Measurements from ENCODE around the gene PTPRG. TPM values are rescaled to one million over a fixed set of nuclear protein-coding genes. Genes with fewer than 3 reads are reported as not detected.

Gene PTPRG
- polyA plus RNA-seq, 1 donor (not counting 4 experiments of a cell fraction or from before 2014, with no cell fraction given) = 12.1 TPM

DNA sequence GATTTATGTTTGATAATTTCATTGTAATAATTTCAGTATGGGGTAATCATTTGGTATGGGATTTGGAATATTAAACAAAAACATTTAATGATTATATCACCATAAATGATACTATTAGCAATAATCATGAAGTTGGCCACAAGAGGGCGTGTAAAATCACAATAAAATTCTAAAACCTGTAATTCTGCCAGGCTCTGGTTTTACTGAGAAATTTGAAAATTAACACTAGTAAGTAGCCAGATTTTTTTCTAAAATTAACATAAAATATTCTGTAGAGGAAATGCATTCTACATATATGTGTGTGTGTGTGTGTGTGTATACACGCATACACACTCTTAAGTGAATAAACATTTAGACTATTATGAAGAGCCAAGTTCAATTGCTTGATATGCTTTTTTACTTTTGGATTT, 771.5 kb downstream of the PTPRG start:
- H3K4me2 ChIP-seq (ENCODE audit: control insufficient read depth, extremely low read depth, insufficient read depth, low read depth, low read length) = no peak overlapping the region
- no peak overlapping the region for H3K4me3 ChIP-seq (ENCODE audit: control insufficient read depth in 2 of 3, extremely low read depth in 1 of 3, insufficient read depth in 2 of 3, low read depth in 1 of 3, low read length in 3 of 3)
- no peak overlapping the region for H3K27ac ChIP-seq (ENCODE audit: control insufficient read depth, insufficient read depth, low read length)
- no peaks in the 10 kb centered on the region for H3K9me3 ChIP-seq (ENCODE audit: control insufficient read depth, low read depth, low read length)
- dilution Hi-C loops (cut with MboI; ENCODE audit: extremely low pct_ligation_motif_present, low sequenced_read_pairs) = no loop called here
- no peaks in the 10 kb centered on the region for H4K20me1 ChIP-seq (ENCODE audit: control insufficient read depth, extremely low read depth, insufficient read depth, low read length)
- DNase-seq (ENCODE audit: low read depth, low spot score) = no peak
- no peak for TF ChIP-seq EZH2 (IDR thresholded peaks at IDR 0.05; ENCODE audit: low read length)
- TF ChIP-seq CTCF (optimal IDR thresholded peaks at IDR 0.05 in 1 of 3, IDR thresholded peaks at IDR 0.05 in 1 of 3, conservative IDR thresholded peaks at IDR 0.05 in 1 of 3; ENCODE audit: extremely low read depth in 1 of 3, insufficient read depth in 2 of 3, low read length in 3 of 3) = peak in 1 of 3 experiments; percentile 25
- no peaks in the 10 kb centered on the region for H3K9me1 ChIP-seq (ENCODE audit: control insufficient read depth, extremely low read depth, insufficient read depth, low read length)
- no peak overlapping the region for H3K9ac ChIP-seq (ENCODE audit: control insufficient read depth, extremely low read depth, insufficient read depth, low read length)
- no peak overlapping the region for H2AFZ ChIP-seq (ENCODE audit: control insufficient read depth, low read length)
- no peak for FAIRE-seq
- no peaks in the 10 kb centered on the region for H3K36me3 ChIP-seq (ENCODE audit: control insufficient read depth in 2 of 2, extremely low read depth in 1 of 2, insufficient read depth in 2 of 2, low read length in 2 of 2)
- no peaks in the 10 kb centered on the region for H3K27me3 ChIP-seq (ENCODE audit: control insufficient read depth, extremely low read depth, insufficient read depth, low read length)
- H3K4me1 ChIP-seq (ENCODE audit: control insufficient read depth, extremely low read depth, insufficient read depth, low read length) = no peaks in the 10 kb centered on the region
- H3K79me2 ChIP-seq (ENCODE audit: control insufficient read depth, insufficient read depth, low read length) = no peaks in the 10 kb centered on the region

GRCh38 chr3:62335196-62335595, 773.8 kb downstream of the PTPRG start:
- no peak overlapping the region for H2AFZ ChIP-seq (ENCODE audit: control insufficient read depth, low read length)
- TF ChIP-seq EZH2 (IDR thresholded peaks at IDR 0.05; ENCODE audit: low read length) (no peak), CTCF (optimal IDR thresholded peaks at IDR 0.05 in 1 of 3, IDR thresholded peaks at IDR 0.05 in 1 of 3, conservative IDR thresholded peaks at IDR 0.05 in 1 of 3; ENCODE audit: extremely low read depth in 1 of 3, insufficient read depth in 2 of 3, low read length in 3 of 3) (no peak)
- H3K27me3 ChIP-seq (ENCODE audit: control insufficient read depth, extremely low read depth, insufficient read depth, low read length) = no peaks in the 10 kb centered on the region
- DNase-seq (ENCODE audit: low read depth, low spot score) (no peak), FAIRE-seq (no peak)
- H3K4me3 ChIP-seq (ENCODE audit: control insufficient read depth in 2 of 3, extremely low read depth in 1 of 3, insufficient read depth in 2 of 3, low read depth in 1 of 3, low read length in 3 of 3) = no peak overlapping the region
- H3K27ac ChIP-seq (ENCODE audit: control insufficient read depth, insufficient read depth, low read length) = no peak overlapping the region
- H3K79me2 ChIP-seq (ENCODE audit: control insufficient read depth, insufficient read depth, low read length) = no peaks in the 10 kb centered on the region
- no peak overlapping the region for H3K4me2 ChIP-seq (ENCODE audit: control insufficient read depth, extremely low read depth, insufficient read depth, low read depth, low read length)
- H3K9ac ChIP-seq (ENCODE audit: control insufficient read depth, extremely low read depth, insufficient read depth, low read length) = no peak overlapping the region
- dilution Hi-C loops (cut with MboI; ENCODE audit: extremely low pct_ligation_motif_present, low sequenced_read_pairs) = no loop called here
- H3K9me3 ChIP-seq (ENCODE audit: control insufficient read depth, low read depth, low read length) = no peaks in the 10 kb centered on the region
- no peaks in the 10 kb centered on the region for H3K9me1 ChIP-seq (ENCODE audit: control insufficient read depth, extremely low read depth, insufficient read depth, low read length)
- H4K20me1 ChIP-seq (ENCODE audit: control insufficient read depth, extremely low read depth, insufficient read depth, low read length) = no peaks in the 10 kb centered on the region
- H3K4me1 ChIP-seq (ENCODE audit: control insufficient read depth, extremely low read depth, insufficient read depth, low read length) = no peaks in the 10 kb centered on the region
- no peaks in the 10 kb centered on the region for H3K36me3 ChIP-seq (ENCODE audit: control insufficient read depth in 2 of 2, extremely low read depth in 1 of 2, insufficient read depth in 2 of 2, low read length in 2 of 2)

All from keratinocyte (primary cell).